Kidney capillary endothelial cell (primary cell): ENCODE results near the gene PHF1.

Source experiments
- DNase-seq: peaks from one replicate; pipeline ENCODE4 v3.0.0-alpha.2; 2018; ENCODE audit warnings: low spot score

PHF1 gene

DNA sequence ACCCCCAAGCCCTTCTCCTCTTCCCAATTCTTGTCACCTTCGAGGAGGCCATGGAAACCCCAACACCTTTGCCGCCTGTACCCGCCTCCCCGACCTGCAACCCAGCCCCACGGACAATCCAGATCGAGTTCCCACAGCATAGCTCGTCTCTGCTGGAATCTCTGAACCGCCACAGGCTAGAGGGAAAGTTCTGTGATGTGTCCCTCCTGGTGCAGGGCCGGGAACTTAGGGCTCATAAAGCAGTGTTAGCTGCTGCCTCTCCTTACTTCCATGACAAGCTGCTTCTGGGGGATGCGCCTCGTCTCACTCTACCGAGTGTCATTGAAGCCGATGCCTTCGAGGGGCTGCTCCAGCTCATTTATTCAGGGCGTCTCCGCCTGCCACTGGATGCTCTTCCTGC lies 44.2 kb downstream of the PHF1 start:
- no peak for DNase-seq

DNA sequence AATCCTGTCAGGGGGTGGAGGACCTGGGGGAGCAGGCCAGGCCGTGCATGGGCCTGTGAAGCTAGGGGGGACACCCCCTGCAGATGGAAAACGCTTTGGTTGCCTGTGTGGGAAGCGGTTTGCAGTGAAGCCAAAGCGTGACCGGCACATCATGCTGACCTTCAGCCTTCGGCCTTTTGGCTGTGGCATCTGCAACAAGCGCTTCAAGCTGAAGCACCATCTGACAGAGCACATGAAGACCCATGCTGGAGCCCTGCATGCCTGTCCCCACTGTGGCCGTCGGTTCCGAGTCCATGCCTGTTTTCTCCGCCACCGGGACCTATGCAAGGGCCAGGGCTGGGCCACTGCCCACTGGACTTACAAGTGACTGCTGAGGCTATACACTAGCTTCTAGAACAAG lies 45.3 kb downstream of the PHF1 start:
- DNase-seq: no peak

DNA sequence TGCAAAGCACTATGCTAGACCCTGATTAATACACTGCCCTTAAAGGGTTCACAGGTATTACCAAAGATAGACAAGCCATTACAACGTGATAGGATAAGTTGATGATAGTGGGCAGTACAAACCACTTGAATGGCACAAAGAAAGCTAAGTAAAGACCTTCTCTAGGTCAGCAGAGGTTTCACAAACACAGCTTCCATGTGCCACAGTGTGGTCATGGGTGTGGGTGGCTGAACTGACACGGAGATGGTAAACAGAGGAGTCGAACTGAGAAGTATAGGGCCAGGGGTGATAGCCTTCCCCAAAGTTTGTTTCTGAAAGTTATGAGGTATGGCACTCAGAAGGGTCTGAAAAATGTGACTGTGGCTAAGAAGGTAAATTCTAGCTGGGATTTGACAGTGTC lies 47.9 kb downstream of the PHF1 start:
- DNase-seq: no peak

DNA sequence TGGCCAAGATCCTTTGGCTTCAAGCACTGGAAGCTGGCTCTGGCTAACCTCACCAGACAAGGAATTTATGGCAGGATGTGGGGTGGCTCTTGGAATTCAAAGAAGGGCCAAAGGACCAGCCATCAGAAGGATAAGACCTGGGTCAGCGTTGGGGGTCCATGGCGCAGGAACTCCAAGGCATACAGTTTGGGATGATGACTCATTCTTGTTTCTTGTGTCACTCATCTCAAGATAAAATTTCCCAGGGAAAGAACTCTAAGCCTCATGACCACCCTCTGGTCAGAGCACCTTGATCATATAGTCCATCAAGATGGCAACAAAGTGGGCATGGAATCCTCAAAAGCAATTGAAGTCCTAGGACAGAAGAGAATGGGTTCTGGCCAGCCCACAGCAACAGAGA lies 48.4 kb downstream of the PHF1 start:
- DNase-seq: no peak
